ENCODE results near the gene SMC1A. TPM values are rescaled to one million over a fixed set of nuclear protein-coding genes. Genes with fewer than 3 reads are reported as not detected.

Gene SMC1A
- total RNA-seq, 4 donors from 2014 or later: 23.0 to 48.9 (median 30.4) TPM

DNA sequence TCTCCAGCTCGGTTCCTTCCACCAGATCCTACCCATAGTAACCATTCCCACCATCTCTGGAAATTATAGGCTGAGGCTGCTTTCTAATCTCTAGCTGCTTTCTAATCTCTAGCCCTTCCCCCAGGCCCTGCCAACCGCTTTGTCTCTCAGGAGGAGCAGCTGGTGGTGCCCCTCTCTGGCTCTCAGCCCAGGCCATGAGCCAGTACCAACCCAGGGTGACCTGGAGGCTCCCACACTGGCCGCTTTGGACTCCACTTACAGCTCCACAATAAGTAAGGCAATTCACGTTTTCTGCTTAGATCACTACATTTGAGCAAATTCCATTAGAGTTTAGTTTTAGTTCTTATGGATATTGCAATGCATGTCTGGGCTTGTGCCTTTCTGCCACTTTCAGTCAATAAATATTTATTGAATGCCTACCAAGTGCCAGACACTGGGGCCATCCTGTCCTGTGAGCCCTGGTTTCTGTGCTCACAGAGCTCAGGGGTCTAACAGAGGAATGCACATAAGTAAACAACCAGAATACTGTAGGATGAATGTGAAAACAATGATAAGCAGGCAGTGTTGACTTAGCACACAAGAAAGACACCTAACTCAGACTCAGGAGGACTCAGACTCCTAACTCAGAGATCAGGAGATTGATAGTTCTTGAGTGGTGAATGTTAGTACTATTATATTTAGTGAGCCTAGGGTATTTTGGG is 38.9 kb downstream of the SMC1A start:
- TF ChIP-seq POLR2A (IDR thresholded peaks at IDR 0.05): no peak
- TF ChIP-seq, protein P1, sequence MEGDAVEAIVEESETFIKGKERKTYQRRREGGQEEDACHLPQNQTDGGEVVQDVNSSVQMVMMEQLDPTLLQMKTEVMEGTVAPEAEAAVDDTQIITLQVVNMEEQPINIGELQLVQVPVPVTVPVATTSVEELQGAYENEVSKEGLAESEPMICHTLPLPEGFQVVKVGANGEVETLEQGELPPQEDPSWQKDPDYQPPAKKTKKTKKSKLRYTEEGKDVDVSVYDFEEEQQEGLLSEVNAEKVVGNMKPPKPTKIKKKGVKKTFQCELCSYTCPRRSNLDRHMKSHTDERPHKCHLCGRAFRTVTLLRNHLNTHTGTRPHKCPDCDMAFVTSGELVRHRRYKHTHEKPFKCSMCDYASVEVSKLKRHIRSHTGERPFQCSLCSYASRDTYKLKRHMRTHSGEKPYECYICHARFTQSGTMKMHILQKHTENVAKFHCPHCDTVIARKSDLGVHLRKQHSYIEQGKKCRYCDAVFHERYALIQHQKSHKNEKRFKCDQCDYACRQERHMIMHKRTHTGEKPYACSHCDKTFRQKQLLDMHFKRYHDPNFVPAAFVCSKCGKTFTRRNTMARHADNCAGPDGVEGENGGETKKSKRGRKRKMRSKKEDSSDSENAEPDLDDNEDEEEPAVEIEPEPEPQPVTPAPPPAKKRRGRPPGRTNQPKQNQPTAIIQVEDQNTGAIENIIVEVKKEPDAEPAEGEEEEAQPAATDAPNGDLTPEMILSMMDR (IDR thresholded peaks at IDR 0.05): no peak
- intact Hi-C loops (cut with DNase I; ENCODE audit: low total_unique reads): no loop called here
- no peak for DNase-seq (ENCODE audit: low spot score in 2 of 2)
- H3K4me3 ChIP-seq (ENCODE audit: low read depth, poor library complexity, severe bottlenecking): no peak overlapping the region
- WGBS, 2 donors: 84 to 87% methylated on average over 4 of the region's 4 CpGs

DNA sequence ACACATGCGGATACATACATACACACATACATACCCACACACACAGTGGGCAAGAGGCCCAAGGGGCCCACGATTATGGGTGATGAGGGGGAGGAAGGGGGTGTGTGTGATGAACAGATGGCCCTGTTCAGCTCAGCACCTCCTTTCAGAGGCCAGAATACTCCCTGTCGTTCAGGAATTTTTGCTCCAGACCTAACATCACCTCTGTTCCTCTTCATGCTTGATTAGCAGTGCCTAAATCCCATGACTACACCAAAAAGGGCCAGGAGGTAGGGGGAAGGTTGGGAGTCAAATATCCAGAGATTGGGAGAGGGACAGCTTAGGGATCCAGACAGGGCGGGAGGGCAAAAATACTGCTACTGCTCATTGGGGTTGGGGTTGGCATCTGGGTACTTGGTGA is 42.7 kb downstream of the SMC1A start:
- intact Hi-C loops (cut with DNase I; ENCODE audit: low total_unique reads): loop anchor here (10.0 kb wide), 1 partner anchor 65 kb away; no protein-coding TSS in a partner anchor
- H3K4me3 ChIP-seq (ENCODE audit: low read depth, poor library complexity, severe bottlenecking): no peak overlapping the region
- no peak for DNase-seq (ENCODE audit: low spot score in 2 of 2)
- TF ChIP-seq, protein P1 (IDR thresholded peaks at IDR 0.05): no peak
- TF ChIP-seq POLR2A (IDR thresholded peaks at IDR 0.05): no peak
- 69 to 71% methylated on average over 4 of the region's 4 CpGs for WGBS, 2 donors

DNA sequence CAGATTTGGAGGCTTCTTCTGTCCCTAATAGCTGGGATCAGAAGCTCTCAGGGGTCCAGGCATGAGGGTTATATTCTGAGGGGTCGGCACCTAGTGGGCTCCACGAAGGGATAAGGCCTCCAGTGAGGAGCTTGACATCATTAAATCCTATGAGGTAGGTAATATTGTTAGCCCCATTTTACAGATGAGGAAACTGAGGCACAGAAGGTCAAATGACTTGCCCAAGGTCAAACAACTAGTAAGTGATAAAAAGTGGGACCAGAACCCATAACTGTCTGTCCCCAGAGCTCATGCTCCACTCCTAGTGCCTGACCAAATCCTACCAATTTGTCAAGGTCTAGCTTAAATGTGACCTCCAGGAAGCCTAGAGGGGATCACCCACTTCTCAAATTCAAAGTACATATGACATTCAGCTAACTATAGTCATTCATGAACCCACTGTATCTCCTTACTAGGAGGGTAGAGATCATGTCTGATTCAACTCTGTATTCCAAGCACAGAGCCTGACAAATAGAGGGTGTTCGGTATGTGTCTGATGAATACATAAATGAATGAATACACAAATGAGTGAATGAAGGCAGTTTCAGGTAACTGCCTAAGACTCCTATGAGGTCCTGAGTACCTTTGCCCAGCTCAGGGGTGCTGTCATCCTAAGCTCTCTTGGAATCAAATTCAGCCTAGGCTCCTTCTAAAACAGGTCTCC is 43.3 kb downstream of the SMC1A start:
- 97 to 100% methylated on average over 3 of the region's 3 CpGs for WGBS, 2 donors
- no peak for DNase-seq (ENCODE audit: low spot score in 2 of 2)
- H3K4me3 ChIP-seq (ENCODE audit: low read depth, poor library complexity, severe bottlenecking): no peak overlapping the region
- intact Hi-C loops (cut with DNase I; ENCODE audit: low total_unique reads): loop anchor here (10.0 kb wide), 1 partner anchor 64 kb away; no protein-coding TSS in a partner anchor
- TF ChIP-seq, protein P1 (IDR thresholded peaks at IDR 0.05): no peak
- TF ChIP-seq POLR2A (IDR thresholded peaks at IDR 0.05): no peak

DNA sequence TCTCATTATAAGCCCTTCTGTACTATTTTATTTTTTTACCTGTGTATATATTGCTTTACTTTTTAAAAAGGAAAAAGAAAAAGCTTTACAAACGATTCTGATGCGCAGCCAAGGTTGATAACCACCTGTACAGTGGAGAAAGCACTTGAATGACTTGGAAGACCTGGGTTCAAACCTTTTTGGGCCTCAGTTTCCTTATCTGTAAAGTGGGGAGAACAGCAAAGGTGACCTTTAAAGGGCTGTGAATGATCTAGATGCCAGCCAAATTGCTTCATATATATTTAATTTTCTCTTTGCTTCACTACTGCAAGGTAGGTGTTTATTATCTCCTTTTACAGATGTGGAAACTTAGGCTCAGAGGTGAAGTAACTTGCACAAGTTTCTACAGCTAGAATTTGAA is 45.0 kb downstream of the SMC1A start:
- no peak for DNase-seq (ENCODE audit: low spot score in 2 of 2)
- no peak overlapping the region for H3K4me3 ChIP-seq (ENCODE audit: low read depth, poor library complexity, severe bottlenecking)
- WGBS, 2 donors: 85 to 94% methylated on average over 2 of the region's 2 CpGs
- intact Hi-C loops (cut with DNase I; ENCODE audit: low total_unique reads): loop anchor here (10.0 kb wide), 1 partner anchor 63 kb away; no protein-coding TSS in a partner anchor
- no peak for TF ChIP-seq POLR2A (IDR thresholded peaks at IDR 0.05)
- TF ChIP-seq, protein P1 (IDR thresholded peaks at IDR 0.05): no peak

DNA sequence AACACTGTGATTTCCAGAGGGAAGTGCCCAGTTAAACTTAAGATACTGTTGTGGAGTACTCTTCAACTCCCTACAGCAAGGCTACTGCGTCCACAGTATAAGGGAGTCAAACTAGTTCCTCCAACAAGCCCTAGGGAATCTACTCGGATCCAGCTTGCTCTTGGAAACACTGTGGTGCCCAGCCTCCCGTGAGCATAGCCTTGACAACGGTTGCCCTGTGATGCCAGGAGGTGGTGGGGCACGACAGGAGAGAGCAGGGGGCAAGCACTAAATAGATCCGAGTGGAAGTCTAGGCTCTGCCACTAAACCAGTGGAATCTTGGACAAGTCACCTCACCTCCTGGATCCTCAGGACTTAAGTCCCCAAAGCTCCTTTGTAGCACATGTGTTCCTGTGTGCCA is 45.6 kb downstream of the SMC1A start:
- intact Hi-C loops (cut with DNase I; ENCODE audit: low total_unique reads): loop anchor here (10.0 kb wide), 1 partner anchor 62 kb away; no protein-coding TSS in a partner anchor
- TF ChIP-seq POLR2A (IDR thresholded peaks at IDR 0.05): no peak
- TF ChIP-seq, protein P1 (IDR thresholded peaks at IDR 0.05): no peak
- WGBS, 2 donors: 50 to 81% methylated on average over 2 to 6 of the region's 6 CpGs
- H3K4me3 ChIP-seq (ENCODE audit: low read depth, poor library complexity, severe bottlenecking): no peak overlapping the region
- no peak for DNase-seq (ENCODE audit: low spot score in 2 of 2)

Data from lower leg skin (tissue), 4 donors.